Bronchial epithelial cell (primary cell): ENCODE results near the gene DOP1B. TPM values are rescaled to one million over a fixed set of nuclear protein-coding genes. Genes with fewer than 3 reads are reported as not detected.

Source experiments
- DNase-seq: peaks from one replicate; pipeline ENCODE4 v3.0.0-alpha.2; 2010; ENCODE audit warnings: low read depth
- FAIRE-seq: peaks from 2 replicates; lab custom pipeline; 2011; peaks lifted over from hg19 to GRCh38; lab: Jason Lieb, UNC
- H3K27me3 ChIP-seq: 2 replicates; pipeline ENCODE4 v1.5.1; 2011; ENCODE audit warnings: low read length; ENCODE audit not compliant: control insufficient read depth, insufficient read depth
- H3K36me3 ChIP-seq: 2 replicates; pipeline ENCODE4 v1.5.1; 2011; ENCODE audit warnings: low read length; ENCODE audit not compliant: control insufficient read depth, insufficient read depth
- H3K4me3 ChIP-seq: 2 replicates; pipeline ENCODE4 v1.5.1; 2011; ENCODE audit warnings: mild to moderate bottlenecking, low read depth, low read length, control low read depth
- total RNA-seq: library from RNA; depleted of rRNA; stranded (reverse); fragments of >200 nt; gene quantifications from 2 replicates; pipeline ENCODE4 v1.2.1, GENCODE V29; 2014
- TF ChIP-seq, protein P1 (sequence below): IDR thresholded peaks from 2 replicates; pipeline ENCODE4 v1.5.1; 2011; ENCODE audit warnings: mild to moderate bottlenecking, moderate library complexity, low read length, control low read depth, inconsistent platforms; ENCODE audit not compliant: insufficient read depth, severe bottlenecking

The DOP1B gene
- total RNA-seq, 1 donor from 2014 or later = 3.4 TPM

DNA sequence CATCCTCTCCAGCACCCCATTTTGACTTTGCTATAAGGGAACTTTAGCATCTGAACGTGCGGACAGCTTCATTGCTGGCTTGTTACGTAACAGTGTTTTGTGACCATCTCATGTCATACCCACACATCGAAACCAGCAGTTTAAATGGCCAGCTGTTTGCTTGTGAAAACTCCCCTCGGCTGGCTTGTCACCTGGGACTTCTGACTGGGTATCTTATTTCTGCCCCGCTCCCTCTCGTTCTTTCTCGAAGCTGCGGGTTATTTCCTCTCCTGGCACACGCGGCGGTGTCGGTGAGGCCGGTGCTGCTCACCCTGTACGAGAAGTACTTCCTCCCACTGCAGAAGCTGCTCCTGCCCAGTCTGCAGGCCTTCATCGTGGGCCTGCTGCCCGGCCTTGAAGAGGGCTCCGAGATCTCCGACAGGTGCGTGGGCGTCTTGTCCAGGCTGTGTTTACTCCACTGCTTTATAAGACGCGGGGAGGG is 43.5 kb downstream of the DOP1B start:
- TF ChIP-seq, protein P1, sequence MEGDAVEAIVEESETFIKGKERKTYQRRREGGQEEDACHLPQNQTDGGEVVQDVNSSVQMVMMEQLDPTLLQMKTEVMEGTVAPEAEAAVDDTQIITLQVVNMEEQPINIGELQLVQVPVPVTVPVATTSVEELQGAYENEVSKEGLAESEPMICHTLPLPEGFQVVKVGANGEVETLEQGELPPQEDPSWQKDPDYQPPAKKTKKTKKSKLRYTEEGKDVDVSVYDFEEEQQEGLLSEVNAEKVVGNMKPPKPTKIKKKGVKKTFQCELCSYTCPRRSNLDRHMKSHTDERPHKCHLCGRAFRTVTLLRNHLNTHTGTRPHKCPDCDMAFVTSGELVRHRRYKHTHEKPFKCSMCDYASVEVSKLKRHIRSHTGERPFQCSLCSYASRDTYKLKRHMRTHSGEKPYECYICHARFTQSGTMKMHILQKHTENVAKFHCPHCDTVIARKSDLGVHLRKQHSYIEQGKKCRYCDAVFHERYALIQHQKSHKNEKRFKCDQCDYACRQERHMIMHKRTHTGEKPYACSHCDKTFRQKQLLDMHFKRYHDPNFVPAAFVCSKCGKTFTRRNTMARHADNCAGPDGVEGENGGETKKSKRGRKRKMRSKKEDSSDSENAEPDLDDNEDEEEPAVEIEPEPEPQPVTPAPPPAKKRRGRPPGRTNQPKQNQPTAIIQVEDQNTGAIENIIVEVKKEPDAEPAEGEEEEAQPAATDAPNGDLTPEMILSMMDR = no peak
- H3K4me3 ChIP-seq = no peak overlapping the region

DNA sequence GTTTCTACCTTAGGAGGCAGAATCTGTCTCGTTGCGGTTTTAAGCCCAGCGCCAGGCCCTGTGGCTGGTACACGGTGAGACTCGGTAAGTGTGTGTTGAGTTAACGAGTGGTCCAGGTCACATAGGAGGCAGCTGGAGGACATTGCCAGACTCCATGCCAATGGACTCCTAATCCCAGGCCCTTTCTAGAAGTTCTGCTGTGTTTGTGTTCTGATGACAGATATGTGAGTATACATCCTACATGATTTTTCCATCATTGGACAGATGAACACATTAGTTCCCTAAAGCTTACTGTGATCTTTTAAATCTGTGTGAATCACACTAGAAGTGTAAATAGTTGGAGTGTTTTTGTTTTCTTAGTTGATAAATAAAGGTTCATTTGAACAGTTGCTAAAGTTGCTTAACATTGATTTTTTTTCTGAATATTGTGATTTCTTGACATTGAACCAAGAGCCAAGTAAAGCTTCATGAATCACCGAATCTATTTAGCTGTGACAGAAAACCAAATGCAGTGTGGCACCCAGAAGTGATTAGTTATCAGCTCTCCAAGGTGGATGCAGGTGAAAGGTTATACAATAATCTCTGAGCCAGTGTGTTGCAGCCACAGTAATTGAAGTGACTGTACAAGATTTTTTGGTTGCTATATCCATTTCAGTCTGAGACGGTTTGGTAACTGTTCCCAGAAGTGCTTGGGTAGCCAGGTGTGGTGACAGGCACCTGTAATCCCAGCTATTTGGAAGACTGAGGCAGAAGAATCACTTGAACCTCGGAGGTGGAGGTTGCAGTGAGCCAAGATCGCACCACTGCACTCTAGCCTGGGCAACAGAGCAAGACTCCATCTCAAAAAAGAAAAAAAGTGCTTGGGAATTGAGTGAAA is 46.3 kb downstream of the DOP1B start:
- no peaks in the 10 kb centered on the region for H3K27me3 ChIP-seq
- no peaks in the 10 kb centered on the region for H3K36me3 ChIP-seq
- FAIRE-seq = no peak
- DNase-seq = peak; percentile 80
- TF ChIP-seq, protein P1 = no peak
- H3K4me3 ChIP-seq = no peak overlapping the region

More for the DNA sequence above, 43.5 kb downstream of the DOP1B start:
- DNase-seq = no peak
- no peak for FAIRE-seq
- Histone ChIP-seq H3K27me3 (no peaks in the 10 kb centered on the region), H3K36me3 (no peaks in the 10 kb centered on the region)

DNA sequence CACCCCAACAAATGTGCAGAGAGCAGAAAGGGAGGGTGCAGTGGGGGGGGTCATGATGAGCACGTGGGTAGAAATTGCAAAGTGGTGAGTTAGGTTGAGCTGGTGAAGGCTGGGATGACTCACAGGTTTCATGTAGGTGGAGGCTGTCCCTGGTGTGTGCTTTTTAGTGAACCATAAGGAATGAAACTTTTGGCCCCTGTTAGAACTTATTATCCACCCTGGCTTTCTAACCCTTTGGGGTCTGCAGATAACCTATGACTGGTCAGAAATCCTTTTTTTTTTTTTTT is 46.9 kb downstream of the DOP1B start:
- peak; percentile 91 for DNase-seq
- Histone ChIP-seq H3K27me3 (no peaks in the 10 kb centered on the region), H3K36me3 (no peaks in the 10 kb centered on the region), H3K4me3 (no peak overlapping the region)
- no peak for FAIRE-seq
- TF ChIP-seq, protein P1 = no peak

- no peaks in the 10 kb centered on the region for H3K36me3 ChIP-seq
- FAIRE-seq (no peak), DNase-seq (no peak)
- H3K4me3 ChIP-seq = no peak overlapping the region
- TF ChIP-seq, protein P1 = no peak
- no peaks in the 10 kb centered on the region for H3K27me3 ChIP-seq
These were observed 48.4 kb downstream of the DOP1B start for GRCh38 chr21:36204980-36205379.

GRCh38 chr21:36205962-36206361 is 49.3 kb downstream of the DOP1B start:
- Histone ChIP-seq H3K27me3 (no peaks in the 10 kb centered on the region), H3K36me3 (no peaks in the 10 kb centered on the region), H3K4me3 (no peak overlapping the region)
- no peak for FAIRE-seq
- TF ChIP-seq, protein P1 = no peak
- no peak for DNase-seq

Other genes starting within 250 kb of the DOP1B start
- gene SETD4, start 96.3 kb upstream of the DOP1B start, total RNA-seq = 13.4 and 16.6 TPM in 2 replicates
- 60.4 and 111 TPM in 2 replicates for gene CBR1, start 86.8 kb upstream of the DOP1B start, total RNA-seq
- gene CBR3, start 21.7 kb upstream of the DOP1B start, total RNA-seq = 0.26 and 0.38 TPM in 2 replicates
- gene MORC3, start 163.4 kb downstream of the DOP1B start, total RNA-seq = 54.7 and 60.8 TPM in 2 replicates
- 1.1 and 1.3 TPM in 2 replicates for gene CHAF1B, start 228.6 kb downstream of the DOP1B start, total RNA-seq